ENCODE measurements around the gene CDKAL1.
"Not testable (repeated sequence)": the region's sequence is repeated elsewhere in the genome, so short reads cannot be mapped to it uniquely, and the experiment has no call there.

Gene CDKAL1

DNA sequence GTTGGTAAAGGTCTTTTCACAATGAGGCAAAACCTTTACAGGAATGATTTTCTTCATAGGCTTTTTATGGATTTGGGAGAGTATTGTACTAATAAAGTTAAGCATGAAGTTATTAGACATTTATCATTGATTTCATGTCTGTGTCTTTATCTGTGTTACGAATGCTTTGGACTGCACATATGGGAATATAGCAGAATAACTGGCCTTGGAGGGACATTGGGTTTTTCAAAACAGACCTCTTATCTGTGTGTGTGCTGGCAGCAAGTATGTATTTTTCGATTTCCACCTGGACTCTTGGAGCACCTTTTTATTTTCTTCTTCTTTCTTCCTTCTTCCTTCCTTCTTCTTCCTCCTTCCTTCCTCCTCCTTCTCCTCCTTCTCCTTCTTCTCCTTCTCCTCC lies 74.6 kb downstream of the CDKAL1 start:
- H3K27me3 ChIP-seq (ENCODE audit: insufficient read depth, poor library complexity, severe bottlenecking) = no peaks in the 10 kb centered on the region
- H3K4me3 ChIP-seq (replicated peaks; ENCODE audit: insufficient read depth, low read length) = no peak overlapping the region
- DNase-seq (ENCODE audit: low read depth in 1 of 2, low spot score in 1 of 2) = no peak
- H3K27ac ChIP-seq (replicated peaks) = no peak overlapping the region
- no peak for TF ChIP-seq SPI1 (IDR thresholded peaks at IDR 0.05; ENCODE audit: borderline replicate concordance, low read depth)
- no peak for TF ChIP-seq POLR2AphosphoS5 (IDR thresholded peaks at IDR 0.05; ENCODE audit: low read depth)
- TF ChIP-seq, protein P1, sequence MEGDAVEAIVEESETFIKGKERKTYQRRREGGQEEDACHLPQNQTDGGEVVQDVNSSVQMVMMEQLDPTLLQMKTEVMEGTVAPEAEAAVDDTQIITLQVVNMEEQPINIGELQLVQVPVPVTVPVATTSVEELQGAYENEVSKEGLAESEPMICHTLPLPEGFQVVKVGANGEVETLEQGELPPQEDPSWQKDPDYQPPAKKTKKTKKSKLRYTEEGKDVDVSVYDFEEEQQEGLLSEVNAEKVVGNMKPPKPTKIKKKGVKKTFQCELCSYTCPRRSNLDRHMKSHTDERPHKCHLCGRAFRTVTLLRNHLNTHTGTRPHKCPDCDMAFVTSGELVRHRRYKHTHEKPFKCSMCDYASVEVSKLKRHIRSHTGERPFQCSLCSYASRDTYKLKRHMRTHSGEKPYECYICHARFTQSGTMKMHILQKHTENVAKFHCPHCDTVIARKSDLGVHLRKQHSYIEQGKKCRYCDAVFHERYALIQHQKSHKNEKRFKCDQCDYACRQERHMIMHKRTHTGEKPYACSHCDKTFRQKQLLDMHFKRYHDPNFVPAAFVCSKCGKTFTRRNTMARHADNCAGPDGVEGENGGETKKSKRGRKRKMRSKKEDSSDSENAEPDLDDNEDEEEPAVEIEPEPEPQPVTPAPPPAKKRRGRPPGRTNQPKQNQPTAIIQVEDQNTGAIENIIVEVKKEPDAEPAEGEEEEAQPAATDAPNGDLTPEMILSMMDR (IDR thresholded peaks at IDR 0.05; ENCODE audit: insufficient read depth, low read length) = no peak
- TF ChIP-seq GABPA (IDR thresholded peaks at IDR 0.05; ENCODE audit: low read depth) = no peak
- TF ChIP-seq, protein P2, sequence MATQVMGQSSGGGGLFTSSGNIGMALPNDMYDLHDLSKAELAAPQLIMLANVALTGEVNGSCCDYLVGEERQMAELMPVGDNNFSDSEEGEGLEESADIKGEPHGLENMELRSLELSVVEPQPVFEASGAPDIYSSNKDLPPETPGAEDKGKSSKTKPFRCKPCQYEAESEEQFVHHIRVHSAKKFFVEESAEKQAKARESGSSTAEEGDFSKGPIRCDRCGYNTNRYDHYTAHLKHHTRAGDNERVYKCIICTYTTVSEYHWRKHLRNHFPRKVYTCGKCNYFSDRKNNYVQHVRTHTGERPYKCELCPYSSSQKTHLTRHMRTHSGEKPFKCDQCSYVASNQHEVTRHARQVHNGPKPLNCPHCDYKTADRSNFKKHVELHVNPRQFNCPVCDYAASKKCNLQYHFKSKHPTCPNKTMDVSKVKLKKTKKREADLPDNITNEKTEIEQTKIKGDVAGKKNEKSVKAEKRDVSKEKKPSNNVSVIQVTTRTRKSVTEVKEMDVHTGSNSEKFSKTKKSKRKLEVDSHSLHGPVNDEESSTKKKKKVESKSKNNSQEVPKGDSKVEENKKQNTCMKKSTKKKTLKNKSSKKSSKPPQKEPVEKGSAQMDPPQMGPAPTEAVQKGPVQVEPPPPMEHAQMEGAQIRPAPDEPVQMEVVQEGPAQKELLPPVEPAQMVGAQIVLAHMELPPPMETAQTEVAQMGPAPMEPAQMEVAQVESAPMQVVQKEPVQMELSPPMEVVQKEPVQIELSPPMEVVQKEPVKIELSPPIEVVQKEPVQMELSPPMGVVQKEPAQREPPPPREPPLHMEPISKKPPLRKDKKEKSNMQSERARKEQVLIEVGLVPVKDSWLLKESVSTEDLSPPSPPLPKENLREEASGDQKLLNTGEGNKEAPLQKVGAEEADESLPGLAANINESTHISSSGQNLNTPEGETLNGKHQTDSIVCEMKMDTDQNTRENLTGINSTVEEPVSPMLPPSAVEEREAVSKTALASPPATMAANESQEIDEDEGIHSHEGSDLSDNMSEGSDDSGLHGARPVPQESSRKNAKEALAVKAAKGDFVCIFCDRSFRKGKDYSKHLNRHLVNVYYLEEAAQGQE (IDR thresholded peaks at IDR 0.05; ENCODE audit: insufficient replicate concordance, low read depth) = no peak

DNA sequence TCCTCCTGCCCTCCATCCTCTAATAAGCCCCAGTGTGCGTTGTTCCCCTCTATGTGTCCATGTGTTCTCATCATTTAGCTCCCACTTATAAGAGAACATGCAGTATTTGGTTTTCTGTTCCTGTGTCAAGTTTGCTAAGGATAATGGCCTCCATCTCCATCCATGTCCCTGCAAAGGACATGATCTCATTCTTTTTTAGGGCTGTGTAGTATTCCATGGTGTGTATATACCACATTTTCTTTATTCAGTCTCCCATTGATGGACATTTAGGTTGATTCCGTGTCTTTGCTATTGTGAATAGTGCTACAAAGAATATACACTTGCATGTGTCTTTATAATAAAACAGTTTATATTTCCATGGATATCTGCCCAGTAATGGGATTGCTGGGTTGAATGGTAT lies 75.7 kb downstream of the CDKAL1 start:
- not testable (repeated sequence) for H3K27ac ChIP-seq (replicated peaks); H3K4me3 ChIP-seq (replicated peaks; ENCODE audit: insufficient read depth, low read length); DNase-seq (ENCODE audit: low read depth in 1 of 2, low spot score in 1 of 2); H3K27me3 ChIP-seq (ENCODE audit: insufficient read depth, poor library complexity, severe bottlenecking)

DNA sequence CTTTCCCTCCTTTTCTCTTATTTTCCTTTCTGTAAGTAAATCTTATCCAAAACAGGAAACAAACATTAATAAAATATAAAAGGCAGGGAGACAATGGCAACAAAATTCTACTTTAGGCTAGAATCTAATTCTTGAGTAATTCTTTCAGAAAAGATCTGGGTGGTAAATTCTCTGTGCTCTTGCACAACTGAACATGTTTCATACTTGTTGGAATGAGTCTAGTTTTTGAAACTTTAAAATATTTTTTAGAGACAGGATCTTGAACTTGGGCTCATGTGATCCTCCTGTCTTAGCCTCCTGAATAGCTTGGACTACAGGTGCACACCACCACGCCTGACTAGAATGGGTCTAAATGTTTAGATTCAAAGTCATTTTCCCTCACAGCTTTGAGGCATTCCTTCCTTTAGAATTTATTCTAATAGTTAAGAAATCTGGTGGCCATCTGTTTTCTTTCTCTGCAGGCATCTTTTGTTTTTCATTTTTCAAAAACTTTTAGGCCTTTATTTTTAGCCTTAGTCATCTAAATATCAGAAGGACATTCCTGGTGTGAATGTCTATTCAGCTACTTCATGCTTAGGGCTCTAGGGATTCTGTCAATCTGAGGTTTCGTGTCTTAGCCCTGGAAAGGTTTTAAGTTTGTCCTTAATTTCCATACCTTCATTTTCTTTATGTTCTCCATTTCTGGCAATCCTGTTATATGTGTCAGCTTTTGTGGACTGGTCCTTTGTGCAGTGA lies 76.5 kb downstream of the CDKAL1 start:
- H3K27ac ChIP-seq (replicated peaks) = no peak overlapping the region
- TF ChIP-seq, protein P1 (IDR thresholded peaks at IDR 0.05; ENCODE audit: insufficient read depth, low read length) = no peak
- TF ChIP-seq POLR2AphosphoS5 (IDR thresholded peaks at IDR 0.05; ENCODE audit: low read depth) (no peak), SPI1 (IDR thresholded peaks at IDR 0.05; ENCODE audit: borderline replicate concordance, low read depth) (no peak), GABPA (IDR thresholded peaks at IDR 0.05; ENCODE audit: low read depth) (no peak)
- TF ChIP-seq, protein P2 (IDR thresholded peaks at IDR 0.05; ENCODE audit: insufficient replicate concordance, low read depth) = no peak
- DNase-seq (ENCODE audit: low read depth in 1 of 2, low spot score in 1 of 2) = no peak
- H3K4me3 ChIP-seq (replicated peaks; ENCODE audit: insufficient read depth, low read length) = no peak overlapping the region
- no peaks in the 10 kb centered on the region for H3K27me3 ChIP-seq (ENCODE audit: insufficient read depth, poor library complexity, severe bottlenecking)

DNA sequence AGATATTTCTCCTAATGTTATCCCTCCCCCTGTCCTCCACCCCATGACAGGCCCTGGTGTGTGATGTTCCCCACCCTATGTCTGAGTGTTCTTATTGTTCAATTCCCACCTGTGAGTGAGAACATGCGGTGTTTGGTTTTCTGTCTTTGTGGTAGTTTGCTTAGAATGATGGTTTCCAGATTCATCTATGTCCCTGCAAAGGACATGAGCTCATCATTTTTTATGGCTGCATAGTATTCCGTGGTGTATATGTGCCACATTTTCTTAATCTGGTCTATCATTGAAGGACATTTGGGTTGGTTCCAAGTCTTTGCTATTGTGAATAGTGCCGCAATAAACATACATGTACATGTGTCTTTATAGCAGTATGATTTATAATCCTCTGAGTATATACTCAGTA lies 83.3 kb downstream of the CDKAL1 start:
- not testable (repeated sequence) for DNase-seq (ENCODE audit: low read depth in 1 of 2, low spot score in 1 of 2); H3K27ac ChIP-seq (replicated peaks); H3K27me3 ChIP-seq (ENCODE audit: insufficient read depth, poor library complexity, severe bottlenecking); H3K4me3 ChIP-seq (replicated peaks; ENCODE audit: insufficient read depth, low read length)

DNA sequence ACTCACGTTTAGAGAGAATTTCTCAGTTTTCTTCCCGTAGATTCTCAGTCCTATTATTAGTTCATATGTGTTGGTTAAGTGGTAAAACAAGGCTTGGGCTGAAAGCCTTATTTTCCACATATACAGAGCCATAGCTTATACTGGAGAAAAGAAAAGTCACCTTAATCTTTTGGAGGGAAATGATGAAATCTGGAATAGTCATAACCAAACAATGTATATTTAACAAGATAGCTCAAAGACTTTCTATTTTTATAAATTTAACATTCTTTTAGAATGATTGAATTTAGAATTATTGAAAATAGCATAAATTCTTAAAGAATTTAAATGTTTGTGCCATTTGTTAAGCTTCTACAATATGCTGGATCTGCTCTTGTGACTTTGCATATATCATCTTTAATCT lies 85.8 kb downstream of the CDKAL1 start:
- TF ChIP-seq SPI1 (IDR thresholded peaks at IDR 0.05; ENCODE audit: borderline replicate concordance, low read depth) = no peak
- TF ChIP-seq, protein P2 (IDR thresholded peaks at IDR 0.05; ENCODE audit: insufficient replicate concordance, low read depth) = no peak
- TF ChIP-seq GABPA (IDR thresholded peaks at IDR 0.05; ENCODE audit: low read depth) = no peak
- no peak for TF ChIP-seq POLR2AphosphoS5 (IDR thresholded peaks at IDR 0.05; ENCODE audit: low read depth)
- TF ChIP-seq, protein P1 (IDR thresholded peaks at IDR 0.05; ENCODE audit: insufficient read depth, low read length) = no peak
- H3K27me3 ChIP-seq (ENCODE audit: insufficient read depth, poor library complexity, severe bottlenecking) = no peaks in the 10 kb centered on the region
- H3K27ac ChIP-seq (replicated peaks) = no peak overlapping the region
- no peak for DNase-seq (ENCODE audit: low read depth in 1 of 2, low spot score in 1 of 2)
- H3K4me3 ChIP-seq (replicated peaks; ENCODE audit: insufficient read depth, low read length) = no peak overlapping the region
